DND-41 (cell line): ENCODE results near the gene CAMSAP2.

ENCODE experiments used
- ATAC-seq: fragments of 200-7000 bp; cut with Tn5 transposase; 3 replicates; pipeline ENCODE4 v1.9.1; 2021; ENCODE audit warnings: low read depth; ENCODE audit not compliant: insufficient read depth
- DNase-seq: peaks from one replicate; pipeline ENCODE4 v3.0.0-alpha.2; 2020
- H2AFZ ChIP-seq: 2 replicates; pipeline ENCODE4 v1.6.0; 2012; ENCODE audit warnings: low read depth, low read length
- H3K27ac ChIP-seq: 2 replicates; pipeline ENCODE4 v1.5.1; 2012; ENCODE audit warnings: low read length, inconsistent platforms
- H3K27me3 ChIP-seq: fragments of 200-600 bp; sonication (generic); 2 replicates; pipeline ENCODE4 v1.6.0; 2012; ENCODE audit warnings: low read length, mild to moderate bottlenecking, inconsistent platforms; ENCODE audit not compliant: insufficient read depth, poor library complexity
- H3K36me3 ChIP-seq: 2 replicates; pipeline ENCODE4 v1.5.1; 2012; ENCODE audit warnings: low read length, inconsistent platforms; ENCODE audit not compliant: insufficient read depth
- H3K4me1 ChIP-seq: 2 replicates; pipeline ENCODE4 v1.5.1; 2012; ENCODE audit warnings: mild to moderate bottlenecking, low read length; ENCODE audit not compliant: insufficient read depth
- H3K4me2 ChIP-seq: 2 replicates; pipeline ENCODE4 v1.6.0; 2012; ENCODE audit warnings: mild to moderate bottlenecking, moderate library complexity, low read length, inconsistent platforms; ENCODE audit not compliant: insufficient read depth
- H3K4me3 ChIP-seq, 2 experiments: fragments of 200-600 bp in 1 of 2; shearing (Covaris generic) in 1 of 2; 2 replicates each; pipeline ENCODE4 v1.5.1; 2012 to 2016; ENCODE audit warnings: inconsistent platforms in 2 of 2, low read length in 2 of 2, mild to moderate bottlenecking in 2 of 2, low read depth in 1 of 2, moderate library complexity in 1 of 2
- H3K79me2 ChIP-seq: 2 replicates; pipeline ENCODE4 v1.6.0; 2012; ENCODE audit warnings: low read length, inconsistent platforms; ENCODE audit not compliant: insufficient read depth
- H3K9ac ChIP-seq: 2 replicates; pipeline ENCODE4 v1.6.0; 2012; ENCODE audit warnings: low read depth, mild to moderate bottlenecking, inconsistent platforms, low read length, moderate library complexity
- H3K9me3 ChIP-seq: 2 replicates; pipeline ENCODE4 v1.5.1; 2012; ENCODE audit warnings: low read length, moderate library complexity, mild to moderate bottlenecking, inconsistent platforms; ENCODE audit not compliant: insufficient read depth, severe bottlenecking
- H4K20me1 ChIP-seq: 2 replicates; pipeline ENCODE4 v1.6.0; 2012; ENCODE audit warnings: low read length; ENCODE audit not compliant: insufficient read depth
- EZH2 ChIP-seq: IDR thresholded peaks from 3 replicates; pipeline ENCODE4 v1.6.1; 2012; ENCODE audit warnings: borderline replicate concordance, low read depth, mild to moderate bottlenecking, moderate library complexity, low read length, inconsistent platforms; ENCODE audit not compliant: severe bottlenecking
- TF ChIP-seq, protein P1 (sequence below): IDR thresholded peaks from 2 replicates; pipeline ENCODE4 v1.5.1; 2012; ENCODE audit warnings: borderline replicate concordance, low read length, moderate library complexity, mild to moderate bottlenecking; ENCODE audit not compliant: poor library complexity, severe bottlenecking; ENCODE audit errors: extremely low read depth

CAMSAP2 gene

DNA sequence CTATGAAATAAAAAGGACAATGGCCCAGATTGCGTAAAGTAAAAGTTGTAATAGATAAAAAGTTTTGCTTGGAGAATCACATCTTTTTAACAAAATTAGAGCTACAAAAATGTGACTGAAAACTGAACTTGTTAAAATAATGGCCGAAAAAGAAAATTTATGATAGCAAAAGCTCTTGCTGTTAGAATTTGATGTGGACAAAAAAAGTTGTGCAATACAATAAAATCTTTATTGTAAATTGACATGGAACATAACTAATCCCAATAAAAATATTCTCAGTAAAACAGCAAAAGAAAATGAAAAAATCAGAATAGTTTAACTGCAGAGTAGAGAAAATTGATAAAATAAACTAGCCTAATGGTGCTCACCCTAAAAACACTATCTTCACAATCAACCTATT is 11.4 kb upstream of the CAMSAP2 start:
- ATAC-seq (no peak), DNase-seq (no peak)

DNA sequence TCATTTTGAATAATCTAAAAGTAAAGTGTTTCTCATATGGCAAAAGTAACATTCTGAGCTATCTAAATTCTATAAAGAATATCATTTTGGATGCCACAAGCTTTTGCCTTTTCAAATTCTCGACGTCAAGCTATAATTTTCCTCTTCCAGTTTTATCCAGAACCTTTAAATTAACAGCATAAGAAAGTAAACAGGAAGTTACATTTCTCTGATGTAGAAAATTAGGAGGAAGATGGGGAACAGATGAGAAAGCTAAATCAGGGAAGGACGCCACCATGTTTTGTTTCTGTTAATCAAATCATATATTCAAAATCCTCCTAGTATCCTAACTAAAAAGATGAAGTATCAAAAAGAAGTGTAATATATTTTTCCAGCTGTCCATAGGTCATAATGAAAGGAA is 8.8 kb upstream of the CAMSAP2 start:
- peak overlapping the region; percentile 48; the same call in 1 of the 2 replicates for H2AFZ ChIP-seq
- H3K36me3 ChIP-seq: no peaks in the 10 kb centered on the region
- peaks cover 7% of the 10 kb centered on the region for H3K27me3 ChIP-seq
- TF ChIP-seq, protein P1, sequence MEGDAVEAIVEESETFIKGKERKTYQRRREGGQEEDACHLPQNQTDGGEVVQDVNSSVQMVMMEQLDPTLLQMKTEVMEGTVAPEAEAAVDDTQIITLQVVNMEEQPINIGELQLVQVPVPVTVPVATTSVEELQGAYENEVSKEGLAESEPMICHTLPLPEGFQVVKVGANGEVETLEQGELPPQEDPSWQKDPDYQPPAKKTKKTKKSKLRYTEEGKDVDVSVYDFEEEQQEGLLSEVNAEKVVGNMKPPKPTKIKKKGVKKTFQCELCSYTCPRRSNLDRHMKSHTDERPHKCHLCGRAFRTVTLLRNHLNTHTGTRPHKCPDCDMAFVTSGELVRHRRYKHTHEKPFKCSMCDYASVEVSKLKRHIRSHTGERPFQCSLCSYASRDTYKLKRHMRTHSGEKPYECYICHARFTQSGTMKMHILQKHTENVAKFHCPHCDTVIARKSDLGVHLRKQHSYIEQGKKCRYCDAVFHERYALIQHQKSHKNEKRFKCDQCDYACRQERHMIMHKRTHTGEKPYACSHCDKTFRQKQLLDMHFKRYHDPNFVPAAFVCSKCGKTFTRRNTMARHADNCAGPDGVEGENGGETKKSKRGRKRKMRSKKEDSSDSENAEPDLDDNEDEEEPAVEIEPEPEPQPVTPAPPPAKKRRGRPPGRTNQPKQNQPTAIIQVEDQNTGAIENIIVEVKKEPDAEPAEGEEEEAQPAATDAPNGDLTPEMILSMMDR: no peak
- TF ChIP-seq EZH2: no peak
- H4K20me1 ChIP-seq: no peaks in the 10 kb centered on the region
- no peak overlapping the region for H3K4me2 ChIP-seq
- H3K79me2 ChIP-seq: no peaks in the 10 kb centered on the region
- no peak overlapping the region for H3K27ac ChIP-seq
- no peak for DNase-seq
- no peaks in the 10 kb centered on the region for H3K9me3 ChIP-seq
- 0 out of 2 replicates have a peak, but pooled peaks cover 4% of the 10 kb centered on the region for H3K4me1 ChIP-seq
- no peak for ATAC-seq
- H3K9ac ChIP-seq: no peak overlapping the region
- H3K4me3 ChIP-seq: no peak overlapping the region

More for the DNA sequence above, 11.4 kb upstream of the CAMSAP2 start:
- Histone ChIP-seq H3K79me2 (no peaks in the 10 kb centered on the region), H3K4me1 (0 out of 2 replicates have a peak, but pooled peaks cover 4% of the 10 kb centered on the region), H3K4me3 (no peak overlapping the region), H3K9ac (no peak overlapping the region), H3K9me3 (no peaks in the 10 kb centered on the region), H3K36me3 (no peaks in the 10 kb centered on the region), H3K4me2 (no peak overlapping the region), H3K27me3 (peaks cover 7% of the 10 kb centered on the region), H2AFZ (no peak overlapping the region), H3K27ac (no peak overlapping the region), H4K20me1 (no peaks in the 10 kb centered on the region)
- TF ChIP-seq, protein P1: no peak
- no peak for TF ChIP-seq EZH2

DNA sequence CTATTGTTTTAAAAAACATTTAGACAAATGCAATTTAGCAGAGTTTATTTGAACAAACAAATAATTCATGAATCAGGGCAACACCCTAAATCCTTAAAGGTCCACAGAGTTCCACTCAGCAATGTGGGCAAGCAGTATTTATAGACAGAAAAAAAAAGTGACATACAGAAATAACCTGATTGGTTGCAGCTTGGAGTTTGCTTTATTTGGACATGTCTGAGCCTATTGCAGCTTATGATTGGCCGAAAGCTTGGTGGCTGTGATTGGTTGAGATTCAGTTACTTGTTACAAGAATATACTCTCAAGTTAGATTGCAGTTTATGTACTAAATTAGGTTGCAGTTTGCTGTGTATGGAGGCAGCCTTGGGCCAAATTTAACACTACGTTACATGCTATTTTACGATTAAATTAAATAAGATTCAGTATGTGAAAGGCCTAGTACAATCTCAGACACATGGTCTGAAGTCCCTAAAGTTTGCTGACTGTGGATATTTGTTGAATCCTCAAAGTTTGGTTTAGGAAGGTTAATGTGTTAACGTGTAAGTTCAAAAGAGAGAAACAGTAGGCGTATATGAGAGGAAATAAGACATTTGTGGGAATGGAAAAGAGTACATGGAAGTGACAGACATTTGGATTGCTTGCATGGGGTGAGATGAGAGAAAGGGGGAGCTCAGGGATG is 6.9 kb upstream of the CAMSAP2 start:
- Histone ChIP-seq H4K20me1 (no peaks in the 10 kb centered on the region), H3K4me2 (no peak overlapping the region), H3K4me3 (no peak overlapping the region), H3K36me3 (no peaks in the 10 kb centered on the region), H3K27ac (no peak overlapping the region), H3K4me1 (0 out of 2 replicates have a peak, but pooled peaks cover 4% of the 10 kb centered on the region), H3K27me3 (peaks cover under 1% of the 10 kb centered on the region), H3K79me2 (no peaks in the 10 kb centered on the region), H2AFZ (peak overlapping the region; percentile 34; the same call in 1 of the 2 replicates), H3K9me3 (no peaks in the 10 kb centered on the region), H3K9ac (no peak overlapping the region)
- DNase-seq (no peak), ATAC-seq (no peak)
- TF ChIP-seq, protein P1: no peak
- TF ChIP-seq EZH2: no peak
